SJSA1 (cell line): ENCODE results near the gene KIAA1328. TPM values are rescaled to one million over a fixed set of nuclear protein-coding genes. Genes with fewer than 3 reads are reported as not detected.

Source experiments
- DNase-seq, 2 experiments: peaks; one replicate each; pipeline ENCODE4 v3.0.0-alpha.2; 2015 to 2020; ENCODE audit warnings: low spot score in 2 of 2, low read depth in 1 of 2
- H3K27ac ChIP-seq: fragments of 250-450 bp; sonication (Bioruptor Pico); 2 replicates; pipeline ENCODE4 v1.5.1; 2020; ENCODE audit warnings: mild to moderate bottlenecking, moderate library complexity
- H3K27me3 ChIP-seq: fragments of 250-450 bp; sonication (Bioruptor Pico); replicated peaks from 2 replicates; pipeline ENCODE4 v1.5.1; 2020; ENCODE audit warnings: mild to moderate bottlenecking, moderate library complexity
- H3K36me3 ChIP-seq: fragments of 250-450 bp; sonication (Bioruptor Pico); 2 replicates; pipeline ENCODE4 v1.5.1; 2020; ENCODE audit warnings: mild to moderate bottlenecking
- H3K4me1 ChIP-seq: fragments of 250-450 bp; sonication (Bioruptor Pico); replicated peaks from 2 replicates; pipeline ENCODE4 v1.6.1; 2021; ENCODE audit warnings: mild to moderate bottlenecking
- H3K4me3 ChIP-seq: fragments of 250-450 bp; sonication (Bioruptor Pico); 2 replicates; pipeline ENCODE4 v1.5.1; 2020; ENCODE audit warnings: mild to moderate bottlenecking
- H3K9me3 ChIP-seq: fragments of 250-450 bp; sonication (Bioruptor Pico); replicated peaks from 2 replicates; pipeline ENCODE4 v1.5.1; 2020; ENCODE audit warnings: mild to moderate bottlenecking
- total RNA-seq: library from RNA; depleted of rRNA; stranded (reverse); fragments of >200 nt; shearing (Covaris generic); gene quantifications from 2 replicates; pipeline ENCODE4 v1.2.3, GENCODE V29; 2014; rRNA removed

Gene KIAA1328
- total RNA-seq, 1 experiment from 2014 or later = 7.9 TPM

DNA sequence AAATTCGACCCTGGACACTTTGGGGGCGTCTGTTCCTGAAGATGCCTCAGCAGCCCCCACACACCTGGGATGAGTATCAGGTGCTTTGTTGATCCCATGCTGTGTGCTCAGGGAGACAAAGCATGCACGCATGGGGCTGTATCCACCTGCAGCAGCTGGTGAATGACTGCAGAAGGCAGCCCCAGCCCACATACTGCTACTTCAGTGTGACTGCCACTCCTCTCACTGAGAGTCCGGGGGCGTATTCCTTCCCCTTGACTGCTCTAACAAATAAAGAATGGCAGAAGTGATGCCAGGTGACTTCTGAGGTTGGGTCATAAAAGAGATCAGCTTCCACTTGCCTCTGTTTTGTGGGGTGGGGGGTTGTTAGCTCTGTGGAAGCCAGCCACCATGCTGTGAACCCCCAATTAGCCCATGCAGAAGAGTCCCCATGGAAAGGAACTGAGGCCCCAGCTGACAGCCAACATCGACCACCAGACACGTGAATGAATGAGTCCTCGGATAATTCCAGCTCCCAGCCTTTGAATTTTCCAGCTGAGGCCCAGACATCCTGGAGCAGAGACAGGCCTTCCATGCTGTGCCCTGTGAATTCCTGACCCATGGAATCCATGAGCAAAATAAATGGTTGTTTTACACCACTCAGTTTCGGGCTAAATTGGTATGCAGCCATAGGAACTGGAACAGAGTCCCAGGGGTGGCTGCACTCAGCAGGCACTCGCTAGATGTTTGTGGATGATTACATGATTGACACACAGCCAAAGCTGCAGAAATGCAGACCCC, 447.4 kb downstream of the KIAA1328 start:
- no peaks in the 10 kb centered on the region for H3K27me3 ChIP-seq
- DNase-seq = no peak
- H3K9me3 ChIP-seq = no peaks in the 10 kb centered on the region
- H3K4me3 ChIP-seq = no peak overlapping the region
- no peaks in the 10 kb centered on the region for H3K36me3 ChIP-seq
- no peaks in the 10 kb centered on the region for H3K4me1 ChIP-seq
- no peak overlapping the region for H3K27ac ChIP-seq

DNA sequence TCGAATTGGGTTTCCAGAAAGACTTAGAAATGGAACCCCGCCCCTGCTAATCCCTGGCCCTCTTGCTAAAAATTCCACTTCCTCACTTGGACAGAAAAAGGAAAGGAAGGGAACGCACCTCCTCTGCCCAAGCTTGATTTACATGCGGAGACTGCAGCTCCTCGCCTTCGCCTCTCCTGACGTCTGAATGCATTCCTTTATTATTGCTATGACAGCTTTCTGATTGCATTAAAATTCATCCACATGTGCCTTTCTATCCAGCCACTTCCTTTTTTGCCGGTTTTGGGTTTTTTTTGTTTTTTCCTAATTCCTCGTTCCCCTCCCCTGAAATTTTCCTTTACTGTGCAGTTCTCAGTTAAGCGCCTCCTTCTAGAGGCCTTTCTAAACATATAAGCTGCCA, 448.9 kb downstream of the KIAA1328 start:
- H3K4me3 ChIP-seq = no peak overlapping the region
- H3K9me3 ChIP-seq = no peaks in the 10 kb centered on the region
- no peaks in the 10 kb centered on the region for H3K4me1 ChIP-seq
- H3K27ac ChIP-seq = no peak overlapping the region
- no peaks in the 10 kb centered on the region for H3K36me3 ChIP-seq
- DNase-seq = no peak
- no peaks in the 10 kb centered on the region for H3K27me3 ChIP-seq

Other genes with a start within 250 kb of the KIAA1328 start
- 380 and 402 TPM in 2 replicates for gene TPGS2, start 125 bp upstream of the KIAA1328 start, total RNA-seq